NCI-H2171 treated with DMSO at 0.1 percent for 48 hours (cell line): ENCODE results near the gene RAB20.
"Not testable (repeated sequence)": the region's sequence is repeated elsewhere in the genome, so short reads cannot be mapped to it uniquely, and the experiment has no call there.

Source experiments
- DNase-seq: peaks from one replicate; lab custom pipeline; 2025; lab: John Stamatoyannopoulos, UW

The RAB20 gene

GRCh38 chr13:110509971-110510786 lies 51.3 kb downstream of the RAB20 start:
- no peak for DNase-seq

- no peak for DNase-seq
Measured at GRCh38 chr13:110509478-110509926, 52.0 kb downstream of the RAB20 start.

- no peak for DNase-seq
Measured at GRCh38 chr13:110507678-110508381, 53.7 kb downstream of the RAB20 start.

DNA sequence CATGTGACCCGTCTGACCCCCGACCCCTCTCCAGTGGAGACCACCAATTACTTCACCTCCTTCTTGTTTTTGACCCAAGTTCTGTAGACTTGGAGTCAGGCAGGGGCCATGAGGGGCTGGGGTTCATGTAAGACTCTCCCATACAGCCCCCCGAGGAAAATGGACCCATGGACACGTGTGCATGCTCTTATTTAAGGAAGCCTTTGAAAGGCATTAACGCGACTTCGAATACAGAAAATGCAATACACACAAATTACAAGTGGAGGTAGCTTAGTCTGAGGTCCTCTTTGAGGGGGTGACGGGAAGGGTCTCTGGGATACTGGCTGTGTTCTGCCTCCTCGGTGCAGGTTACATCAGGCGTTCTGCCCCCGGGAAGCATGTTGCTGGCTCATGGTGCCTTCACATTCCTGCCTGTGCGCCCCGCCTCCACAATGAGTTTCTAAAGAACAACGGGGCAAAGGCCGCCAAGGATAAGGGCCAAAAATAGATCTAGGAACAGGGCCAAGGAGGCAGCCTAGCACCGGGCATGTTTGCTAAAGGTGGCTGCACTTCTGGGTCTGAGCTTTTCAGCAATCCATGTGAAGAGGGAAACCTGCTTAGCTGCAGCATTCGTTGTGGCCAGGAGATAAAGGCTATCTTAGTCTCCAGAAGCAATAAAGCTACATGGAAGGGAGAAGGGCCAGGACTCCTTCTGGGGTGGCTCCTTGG lies 54.5 kb downstream of the RAB20 start:
- DNase-seq: no peak

DNA sequence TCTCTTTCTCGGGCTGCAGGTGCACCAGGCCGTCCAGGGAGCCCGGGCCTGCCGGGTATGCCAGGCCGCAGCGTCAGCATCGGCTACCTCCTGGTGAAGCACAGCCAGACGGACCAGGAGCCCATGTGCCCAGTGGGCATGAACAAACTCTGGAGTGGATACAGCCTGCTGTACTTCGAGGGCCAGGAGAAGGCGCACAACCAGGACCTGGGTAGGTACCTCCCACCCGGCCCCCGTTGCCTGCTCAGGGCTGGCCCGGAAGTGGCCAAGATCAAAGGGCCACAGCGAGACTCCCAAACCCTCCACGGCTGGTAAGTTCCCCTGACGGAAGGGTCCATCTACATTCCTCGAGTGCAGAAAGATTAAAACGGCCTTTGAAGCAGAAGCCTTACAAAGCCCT lies 55.1 kb downstream of the RAB20 start:
- DNase-seq: no peak

DNA sequence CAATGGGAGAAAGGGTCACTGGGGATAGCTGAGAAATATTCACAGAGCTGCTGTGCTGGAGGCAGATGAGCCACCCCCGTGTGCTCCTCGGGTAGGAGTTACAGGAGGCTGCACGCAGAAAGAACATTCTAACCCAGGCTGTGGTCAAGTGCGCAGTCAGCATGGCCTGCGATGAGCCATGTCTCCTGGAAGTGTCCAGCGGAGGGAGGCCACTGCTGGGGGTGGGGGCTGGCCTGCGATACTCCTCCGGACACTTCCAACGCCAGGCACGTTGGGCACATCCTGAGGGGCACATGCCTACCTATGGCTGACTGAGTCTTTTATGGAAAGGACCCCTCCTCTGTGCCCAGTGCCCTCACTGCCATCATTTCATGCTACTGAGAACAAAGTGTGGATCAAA lies 55.9 kb downstream of the RAB20 start:
- DNase-seq: no peak

GRCh38 chr13:110503979-110504499 lies 57.5 kb downstream of the RAB20 start:
- no peak for DNase-seq

DNA sequence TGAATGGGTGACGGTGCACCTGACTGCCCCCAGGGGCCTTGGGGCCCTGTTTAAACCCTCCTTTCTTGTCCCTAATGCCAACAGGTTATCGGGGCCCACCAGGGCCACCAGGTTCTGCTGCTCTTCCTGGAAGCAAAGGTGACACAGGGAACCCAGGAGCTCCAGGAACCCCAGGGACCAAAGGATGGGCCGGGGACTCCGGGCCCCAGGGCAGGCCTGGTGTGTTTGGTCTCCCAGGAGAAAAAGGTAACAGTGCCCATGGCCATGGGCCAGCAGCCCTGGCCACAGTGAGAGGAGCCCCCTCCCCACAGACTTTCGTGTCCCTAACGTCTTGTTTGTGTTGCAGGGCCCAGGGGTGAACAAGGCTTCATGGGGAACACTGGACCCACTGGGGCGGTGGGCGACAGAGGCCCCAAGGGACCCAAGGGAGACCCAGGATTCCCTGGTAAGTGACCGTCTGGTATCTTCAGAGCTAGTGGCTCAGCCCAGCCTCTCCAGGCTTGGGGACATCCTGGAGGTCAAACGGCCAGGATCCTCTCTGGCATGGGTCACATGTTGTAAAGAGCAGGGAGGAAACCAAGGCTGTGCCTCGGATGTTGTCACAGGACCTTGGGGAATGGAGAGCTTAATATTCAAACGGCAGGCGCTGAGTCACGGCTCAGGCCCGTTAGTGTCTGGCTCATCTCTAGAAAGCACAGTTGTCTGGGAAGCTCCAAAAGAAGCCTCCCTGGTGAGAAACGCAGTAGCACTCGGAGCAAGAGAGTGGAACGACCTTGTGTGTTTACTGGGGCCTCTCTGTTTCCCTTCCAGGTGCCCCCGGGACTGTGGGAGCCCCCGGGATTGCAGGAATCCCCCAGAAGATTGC lies 58.3 kb downstream of the RAB20 start:
- DNase-seq: no peak

GRCh38 chr13:110501188-110501587 lies 60.3 kb downstream of the RAB20 start:
- DNase-seq: no peak

- DNase-seq: no peak
Measured at GRCh38 chr13:110500341-110500740, 61.2 kb downstream of the RAB20 start.

DNA sequence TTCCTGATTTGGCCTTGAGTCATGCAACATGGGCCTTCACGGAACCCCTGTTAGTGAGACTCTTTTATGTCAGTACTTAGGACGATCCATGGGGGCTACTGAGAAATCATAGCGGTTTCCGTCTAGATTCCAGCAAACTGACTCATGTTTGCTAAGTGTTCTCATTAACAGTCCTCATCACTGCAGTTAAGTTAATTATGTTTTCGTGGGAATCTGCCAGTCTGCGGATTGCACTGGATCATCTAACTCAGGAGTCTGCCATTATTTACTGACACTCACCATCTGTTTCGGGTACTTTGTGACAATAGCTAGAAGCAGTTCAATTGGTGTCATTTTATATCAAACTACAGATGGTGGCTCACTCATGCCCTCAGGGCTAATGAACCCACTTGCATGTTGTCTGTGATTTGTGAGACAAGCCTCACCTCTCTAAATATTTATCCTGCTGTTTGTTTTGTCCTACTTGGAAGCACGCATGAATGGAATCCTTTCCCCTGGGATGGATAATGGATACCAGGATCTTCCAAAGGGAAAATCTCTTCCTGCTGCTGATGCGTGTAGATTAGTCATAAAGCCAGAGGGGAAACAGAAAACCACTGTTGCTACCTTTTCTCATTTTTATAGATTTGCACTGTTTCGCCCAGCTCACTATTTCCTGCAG lies 61.8 kb downstream of the RAB20 start:
- peak; percentile 93 for DNase-seq

GRCh38 chr13:110498765-110499164 lies 62.8 kb downstream of the RAB20 start:
- DNase-seq: no peak

- no peak for DNase-seq
Measured at GRCh38 chr13:110498327-110498726, 63.2 kb downstream of the RAB20 start.

DNA sequence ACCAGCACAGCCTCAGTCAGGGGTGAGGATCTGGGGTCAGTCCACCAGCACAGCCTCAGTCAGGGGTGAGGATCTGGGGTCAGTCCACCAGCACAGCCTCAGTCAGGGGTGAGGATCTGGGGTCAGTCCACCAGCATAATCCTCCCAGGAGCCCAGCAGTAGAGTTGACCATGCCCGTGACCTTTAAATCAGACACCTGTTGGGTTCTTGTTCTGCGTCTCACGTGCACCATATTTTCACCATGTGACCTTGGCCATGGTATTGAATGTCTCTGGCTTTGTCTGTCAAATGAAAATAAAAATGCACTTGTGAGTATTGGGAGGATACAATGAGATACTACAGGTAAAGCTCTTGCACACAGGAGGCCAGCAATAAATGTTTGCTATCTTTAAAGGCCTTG lies 63.6 kb downstream of the RAB20 start:
- DNase-seq: not testable (repeated sequence)

DNA sequence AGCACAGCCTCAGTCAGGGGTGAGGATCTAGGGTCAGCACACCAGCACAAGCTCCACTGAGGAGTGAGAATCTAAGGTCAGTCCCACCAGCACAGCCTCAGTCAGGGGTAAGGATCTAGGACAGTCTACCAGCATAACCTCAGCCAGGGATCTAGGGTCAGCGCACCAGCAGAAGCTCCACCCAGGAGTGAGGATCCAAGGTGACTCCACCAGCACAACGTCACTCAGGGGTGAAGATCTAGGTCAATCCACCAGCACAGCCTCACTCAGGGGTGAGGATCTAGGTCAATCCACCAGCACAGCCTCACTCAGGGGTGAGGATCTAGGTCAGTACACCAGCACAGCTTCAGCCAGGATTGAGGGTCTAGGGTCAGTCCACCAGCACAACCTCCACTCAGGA lies 64.5 kb downstream of the RAB20 start:
- DNase-seq: no peak

DNA sequence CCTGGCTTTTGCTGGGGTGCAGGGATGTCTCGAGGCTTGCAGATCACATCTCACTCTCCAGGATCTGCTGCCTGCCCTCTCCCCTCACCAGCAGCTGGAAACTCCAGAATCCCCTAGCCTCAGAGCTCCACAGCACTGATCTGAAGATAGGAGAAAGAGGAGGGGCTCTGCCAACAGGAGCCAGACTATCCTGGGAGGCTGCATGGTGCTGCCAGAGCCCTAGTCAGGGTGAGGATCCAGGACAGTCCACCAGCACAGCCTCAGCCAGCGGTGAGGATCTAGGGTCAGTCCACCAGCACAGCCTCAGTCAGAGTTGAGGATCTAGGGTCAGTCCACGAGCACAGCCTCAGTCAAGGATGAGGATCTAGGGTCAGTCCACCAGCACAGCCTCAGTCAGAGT lies 65.2 kb downstream of the RAB20 start:
- no peak for DNase-seq

DNA sequence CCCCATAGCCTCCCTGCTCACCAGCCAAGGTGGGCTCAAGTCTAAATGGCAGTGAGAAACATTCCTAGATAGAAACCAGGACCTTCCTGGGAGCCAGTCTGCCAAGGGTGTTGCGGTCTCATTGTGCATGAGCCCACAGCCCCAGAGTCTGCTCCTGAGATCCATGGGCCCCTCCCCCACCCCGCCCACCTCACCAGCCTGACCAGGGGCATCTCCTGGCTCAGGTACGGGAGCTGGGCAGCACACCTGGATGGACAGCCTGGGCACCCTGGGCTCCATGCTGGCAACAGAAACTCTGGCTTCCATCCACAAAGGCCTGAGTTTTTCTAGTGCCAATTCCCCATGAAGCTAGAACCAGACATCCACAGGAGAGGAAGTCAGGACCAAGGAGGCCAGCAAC lies 65.6 kb downstream of the RAB20 start:
- no peak for DNase-seq

DNA sequence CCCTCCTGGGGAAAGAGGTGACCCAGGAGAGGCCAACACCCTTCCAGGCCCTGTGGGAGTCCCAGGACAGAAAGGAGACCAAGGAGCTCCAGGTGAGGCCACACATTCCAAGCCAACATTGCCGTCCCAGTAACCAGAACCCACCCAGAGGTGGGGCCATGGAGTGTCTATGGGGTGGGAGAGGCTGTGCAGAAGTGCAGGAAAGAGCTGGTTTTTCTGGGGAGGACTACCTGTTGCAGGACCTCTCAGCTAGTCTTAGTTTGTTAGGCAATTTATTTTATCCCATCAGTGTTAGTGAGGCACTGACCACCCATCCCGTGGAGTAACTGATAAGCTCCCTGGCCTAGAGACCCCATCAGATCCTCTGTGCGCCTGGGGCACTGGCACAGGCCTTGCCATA lies 66.1 kb downstream of the RAB20 start:
- DNase-seq: no peak

GRCh38 chr13:110493613-110494012 lies 67.9 kb downstream of the RAB20 start:
- no peak for DNase-seq

GRCh38 chr13:110492679-110493593 lies 68.6 kb downstream of the RAB20 start:
- no peak for DNase-seq
